HG02852 (cell line): ENCODE measurements around the gene TOM1L2.

Experiments used
- ATAC-seq: cut with Tn5 transposase; IDR thresholded peaks from one replicate; pipeline ENCODE4 v1.9.1; 2021; ENCODE audit warnings: mild to moderate bottlenecking, moderate library complexity; ENCODE audit not compliant: unreplicated experiment

TOM1L2 gene

DNA sequence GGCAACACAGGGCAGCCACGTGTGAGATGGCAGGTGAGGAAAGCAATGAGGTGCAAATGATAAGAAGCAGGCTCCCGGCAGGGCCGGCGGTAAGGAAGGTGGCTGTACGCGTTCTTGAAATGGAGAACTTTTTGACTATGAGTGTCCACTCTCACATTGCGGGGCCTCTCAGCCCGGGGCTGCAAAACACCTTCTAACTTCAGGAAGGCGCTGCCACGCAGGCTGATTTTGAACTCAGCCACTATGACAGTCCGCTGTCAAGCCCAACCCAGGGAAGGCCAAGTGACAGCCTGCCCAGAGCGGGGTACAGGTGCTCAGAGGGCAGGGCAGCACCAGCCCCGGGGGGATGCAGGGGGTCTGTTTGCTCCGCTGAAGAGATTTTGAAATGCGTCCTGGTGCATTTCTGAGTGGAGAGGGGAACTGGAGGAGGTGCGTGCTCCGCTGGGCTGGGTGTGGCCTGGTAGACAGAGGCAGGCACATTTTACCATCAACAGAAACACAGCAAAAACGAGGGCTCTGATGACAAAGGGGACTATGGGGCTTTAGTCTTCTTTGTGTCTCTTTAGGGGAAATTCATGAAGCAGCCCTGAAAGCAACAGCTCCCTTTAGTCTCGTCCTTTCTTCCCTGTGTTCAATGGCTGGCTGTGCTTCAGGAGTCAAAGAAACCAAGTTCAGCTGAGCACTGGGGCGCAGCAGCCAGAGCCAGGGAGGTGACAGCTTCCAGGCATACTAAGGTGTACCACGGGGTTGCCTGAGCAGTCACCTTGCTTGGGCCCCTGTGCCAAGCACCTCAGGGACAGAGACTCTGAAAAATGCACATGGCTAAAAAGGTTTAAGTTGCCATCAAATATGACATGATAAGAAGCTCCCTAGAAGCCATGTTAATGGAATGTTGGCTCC lies 120.8 kb downstream of the TOM1L2 start:
- ATAC-seq = no peak

DNA sequence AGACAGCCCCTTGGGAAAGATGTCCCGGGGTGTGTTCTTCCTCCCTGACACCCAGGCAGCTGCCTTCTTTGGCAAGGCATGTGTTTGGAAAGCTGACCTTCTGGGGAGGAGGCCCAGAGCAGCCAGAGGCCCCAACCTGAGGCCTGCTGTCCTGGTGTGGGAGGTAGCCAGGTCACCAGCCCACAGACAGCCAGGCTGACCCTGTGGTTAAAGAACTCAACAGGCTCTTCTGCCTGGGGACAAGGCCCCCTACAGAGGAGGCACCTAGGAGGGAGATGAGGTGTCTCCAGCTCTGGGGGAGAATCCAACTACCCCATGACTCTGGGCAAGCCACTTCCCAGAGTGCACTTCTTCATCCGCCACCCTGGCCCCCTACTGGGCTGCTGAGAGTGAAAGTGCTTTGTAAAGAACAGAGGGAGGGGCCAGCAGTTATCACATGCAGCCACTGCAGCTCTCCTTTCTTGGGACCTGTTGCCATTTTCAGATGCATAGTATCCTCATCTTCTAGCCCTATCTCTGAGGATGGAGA lies 122.3 kb downstream of the TOM1L2 start:
- ATAC-seq = no peak

GRCh38 chr17:17849147-17849820 lies 122.9 kb downstream of the TOM1L2 start:
- no peak for ATAC-seq

- no peak for ATAC-seq
These were observed 123.7 kb downstream of the TOM1L2 start for GRCh38 chr17:17848311-17849082.

DNA sequence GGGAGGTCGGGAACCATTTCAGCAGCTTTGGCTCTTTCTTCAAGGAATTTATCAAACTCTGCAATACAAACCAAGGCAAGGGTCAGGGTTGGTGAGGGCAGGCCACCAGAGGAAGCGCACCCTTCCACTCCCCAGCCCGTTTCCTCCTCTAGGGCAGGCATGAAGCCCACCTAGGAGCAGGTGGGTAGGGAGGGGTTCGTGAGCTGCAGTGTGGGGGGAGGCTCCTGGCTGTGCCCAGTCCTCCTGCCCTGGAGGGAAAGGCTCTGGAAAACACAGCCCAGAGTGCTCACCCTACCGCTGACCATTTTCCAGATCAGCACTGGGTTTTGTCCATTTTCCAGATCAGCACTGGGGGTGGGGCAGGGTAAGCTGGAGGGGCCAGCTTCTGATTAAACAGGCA lies 124.5 kb downstream of the TOM1L2 start:
- ATAC-seq = no peak

- no peak for ATAC-seq
These were observed 125.0 kb downstream of the TOM1L2 start for GRCh38 chr17:17847118-17847689.

DNA sequence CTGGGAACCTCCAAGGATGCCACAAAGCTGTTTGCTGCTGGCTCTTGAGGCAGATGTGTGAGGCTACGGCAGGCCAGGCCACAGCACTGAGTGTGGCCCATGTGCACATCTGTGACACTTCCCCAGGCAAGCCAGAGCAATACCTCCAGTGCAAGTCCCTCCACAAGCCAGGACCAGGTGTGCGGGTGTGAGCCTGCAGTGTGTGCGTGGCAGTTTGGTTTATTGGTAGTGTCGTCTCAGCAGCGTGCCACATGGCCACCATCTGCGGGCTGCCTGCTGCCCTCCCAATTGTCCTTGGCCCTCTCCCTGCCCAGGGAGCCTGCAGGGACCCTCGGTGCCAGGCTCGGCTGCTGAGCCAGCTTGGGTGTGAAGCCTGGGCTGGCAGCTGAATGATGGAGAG lies 125.6 kb downstream of the TOM1L2 start:
- ATAC-seq = no peak

- ATAC-seq = no peak
These were observed 126.2 kb downstream of the TOM1L2 start for GRCh38 chr17:17846003-17846402.

- ATAC-seq = no peak
These were observed 127.0 kb downstream of the TOM1L2 start for GRCh38 chr17:17845046-17845775.

DNA sequence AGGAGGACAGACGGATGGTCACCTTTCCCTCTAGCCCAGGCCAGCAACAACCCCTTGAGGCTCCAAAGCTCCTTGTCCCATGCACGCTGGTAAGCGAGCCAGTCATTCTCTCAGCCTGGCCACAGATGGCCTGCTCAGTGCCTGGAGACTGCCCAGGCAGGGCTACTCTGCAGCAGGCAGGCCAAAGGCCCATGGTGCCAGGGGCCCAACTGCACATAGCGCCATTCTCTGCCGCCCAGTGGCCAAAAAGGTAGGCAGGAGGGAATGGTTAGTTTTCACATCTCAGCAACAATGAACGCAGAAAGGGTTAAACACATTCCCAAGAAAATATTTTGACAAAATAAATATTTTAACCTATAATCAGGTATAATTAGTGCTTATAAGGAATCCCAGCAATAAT lies 127.7 kb downstream of the TOM1L2 start:
- ATAC-seq = no peak

DNA sequence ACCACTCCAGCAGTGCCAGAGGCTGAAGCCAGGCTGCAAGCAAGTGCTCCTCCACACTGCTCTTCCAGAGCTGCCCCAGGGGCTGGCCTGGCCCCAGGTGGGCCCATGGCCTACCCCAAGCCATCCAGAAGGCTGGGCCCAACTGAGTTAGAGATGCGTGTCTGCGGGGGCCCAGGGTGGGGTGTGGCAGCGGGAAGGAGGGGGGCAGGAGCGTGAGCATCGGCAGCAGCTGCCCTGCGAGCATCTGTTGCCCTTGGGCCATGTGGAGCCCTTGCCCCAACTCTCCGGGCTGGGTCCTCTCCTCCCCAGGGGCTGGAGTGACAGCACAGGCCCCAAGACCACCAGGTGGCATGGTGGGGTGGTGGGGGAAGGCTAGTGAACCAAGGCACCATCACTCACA lies 128.1 kb downstream of the TOM1L2 start:
- no peak for ATAC-seq

DNA sequence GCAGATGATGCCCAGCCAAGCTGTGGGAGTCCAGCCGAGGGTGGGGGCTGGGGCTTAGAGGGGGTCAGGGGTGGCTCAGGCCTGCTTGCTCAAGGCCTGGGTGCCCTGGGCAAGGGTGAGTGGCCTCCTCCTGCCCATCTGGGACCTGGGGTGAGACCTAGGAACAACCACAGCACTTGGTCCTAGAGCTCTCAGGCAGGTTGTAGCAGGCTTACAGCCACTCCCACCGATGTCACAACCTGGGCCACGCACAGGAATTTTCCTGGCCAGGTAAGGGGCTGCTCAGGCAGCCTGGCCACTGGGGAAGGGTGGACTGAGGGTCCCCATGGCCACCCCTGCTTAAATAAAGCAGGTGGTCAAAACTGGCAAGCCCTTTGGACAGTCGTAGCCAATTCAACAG lies 129.1 kb downstream of the TOM1L2 start:
- ATAC-seq = no peak

GRCh38 chr17:17842111-17842876 lies 129.9 kb downstream of the TOM1L2 start:
- no peak for ATAC-seq

DNA sequence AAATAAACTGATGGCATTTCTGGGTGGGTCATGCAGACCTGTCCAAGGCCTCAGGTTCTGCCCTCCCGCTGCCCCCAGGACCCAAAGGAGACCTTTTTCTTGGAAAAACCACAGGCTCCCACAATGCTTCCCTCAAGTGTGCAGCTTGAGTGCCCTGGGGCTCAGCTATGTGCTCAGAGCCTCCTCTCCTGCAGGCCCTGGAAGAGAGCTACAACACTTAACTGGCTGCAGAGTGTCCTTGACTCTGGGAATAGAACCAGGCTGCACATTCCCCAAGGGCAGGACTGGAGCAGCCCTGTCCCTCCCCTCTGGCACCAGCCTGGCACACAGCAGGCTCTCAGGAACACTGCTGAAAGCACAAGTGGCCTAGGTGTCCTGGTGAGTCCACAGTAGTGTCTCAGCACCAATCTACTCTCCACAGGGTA lies 130.6 kb downstream of the TOM1L2 start:
- no peak for ATAC-seq

GRCh38 chr17:17840751-17841591 lies 131.2 kb downstream of the TOM1L2 start:
- ATAC-seq = no peak

- peak; percentile 70 for ATAC-seq
These were observed 132.2 kb downstream of the TOM1L2 start for GRCh38 chr17:17839791-17840707.
